Activated CD8-positive, alpha-beta T cell treated with anti-CD3 and anti-CD28 coated beads, Interleukin-2, amount 10 ng/mL, durations not matched to agents 7 days and 5 days (primary cell): ENCODE data around the gene FAM227B. TPM values are rescaled to one million over a fixed set of nuclear protein-coding genes. Genes with fewer than 3 reads are reported as not detected.
"Not testable (repeated sequence)": the region's sequence is repeated elsewhere in the genome, so short reads cannot be mapped to it uniquely, and the experiment has no call there.

Source experiments
- ATAC-seq: fragments of 150-1000 bp; cut with Tn5 transposase; one replicate; pipeline ENCODE4 v1.10.0; 2021; ENCODE audit warnings: moderate library complexity
- CTCF ChIA-PET: fragments of 350-600 bp; sonication (Branson Sonifier 250); formaldehyde crosslinking; loops from one replicate; lab custom pipeline; 2021; ENCODE audit warnings: antibody characterized with exemption; lab: Charles Lee
- POLR2A ChIA-PET: fragments of 350-600 bp; sonication (Branson Sonifier 250); formaldehyde crosslinking; loops from one replicate; lab custom pipeline; 2021; ENCODE audit warnings: antibody characterized with exemption; lab: Charles Lee
- DNase-seq: peaks from one replicate; pipeline ENCODE4 v3.0.0-alpha.2; 2020
- H3K27ac Mint-ChIP-seq: one replicate; pipeline ENCODE4 v1.8.0; 2021; ENCODE audit warnings: mild to moderate bottlenecking, mixed read lengths
- H3K27me3 Mint-ChIP-seq: one replicate; pipeline ENCODE4 v1.8.0; 2021; ENCODE audit warnings: low read depth, mixed read lengths
- H3K36me3 Mint-ChIP-seq: one replicate; pipeline ENCODE4 v1.8.0; 2021; ENCODE audit warnings: low read depth, mixed read lengths
- H3K4me1 Mint-ChIP-seq: one replicate; pipeline ENCODE4 v1.8.0; 2021; ENCODE audit warnings: low read depth, mixed read lengths
- H3K4me3 Mint-ChIP-seq: one replicate; pipeline ENCODE4 v1.8.0; 2021; ENCODE audit warnings: mild to moderate bottlenecking, mixed read lengths
- H3K9me3 Mint-ChIP-seq: one replicate; pipeline ENCODE4 v1.8.0; 2022; ENCODE audit warnings: mixed read lengths; ENCODE audit not compliant: insufficient read depth
- total RNA-seq, 2 experiments: library from RNA; stranded (reverse); gene quantifications; one replicate each; pipeline ENCODE4 v1.2.3, GENCODE V29; 2021

FAM227B gene
- total RNA-seq, 2 experiments from 2014 or later = 3.2 to 3.7 TPM

GRCh38 chr15:49424954-49425353, 195.7 kb downstream of the FAM227B start:
- Mint-ChIP-seq H3K27me3 (peaks cover 8% of the 10 kb centered on the region), H3K4me1 (peaks cover 3% of the 10 kb centered on the region), H3K27ac (no peak overlapping the region), H3K4me3 (no peak overlapping the region), H3K36me3 (no peaks in the 10 kb centered on the region), H3K9me3 (no peaks in the 10 kb centered on the region)
- ATAC-seq (no peak), DNase-seq (no peak)
- ChIA-PET POLR2A (no interaction called here), CTCF (interaction anchor here (0.7 kb wide), 1 partner anchor 190 kb away, joined by 3 read pairs; no protein-coding TSS in a partner anchor)

GRCh38 chr15:49423901-49424550, 196.6 kb downstream of the FAM227B start:
- H3K4me3 Mint-ChIP-seq = no peak overlapping the region
- CTCF ChIA-PET = no interaction called here
- no peaks in the 10 kb centered on the region for H3K36me3 Mint-ChIP-seq
- POLR2A ChIA-PET = no interaction called here
- H3K27ac Mint-ChIP-seq = no peak overlapping the region
- DNase-seq (no peak), ATAC-seq (no peak)
- no peaks in the 10 kb centered on the region for H3K9me3 Mint-ChIP-seq
- H3K27me3 Mint-ChIP-seq = peaks cover 8% of the 10 kb centered on the region
- peaks cover 3% of the 10 kb centered on the region for H3K4me1 Mint-ChIP-seq

GRCh38 chr15:49423021-49423420, 197.6 kb downstream of the FAM227B start, which contains the start of gene FGF7:
Gene FGF7, plus strand, starts transcription at chr15:49423242. Its CDS starts 1,056 bp downstream, at chr15:49424298.
- no peak for DNase-seq
- H3K36me3 Mint-ChIP-seq = no peaks in the 10 kb centered on the region
- CTCF ChIA-PET = interaction anchor here (0.8 to 4.5 kb wide), 15 partner anchors 25 to 723 kb away, joined by 3 to 96 read pairs (median 4); partner anchors contain the start of gene COPS2
- ATAC-seq = no peak
- H3K27ac Mint-ChIP-seq = no peak within 1 kb of the TSS
- H3K4me1 Mint-ChIP-seq = peaks cover 3% of the 10 kb centered on the region
- POLR2A ChIA-PET = no interaction called here
- H3K27me3 Mint-ChIP-seq = peaks cover 8% of the 10 kb centered on the region
- H3K4me3 Mint-ChIP-seq = no peak within 1 kb of the TSS
- no peaks in the 10 kb centered on the region for H3K9me3 Mint-ChIP-seq

GRCh38 chr15:49421991-49422390, 198.6 kb downstream of the FAM227B start:
- CTCF ChIA-PET = interaction anchor here (0.6 to 4.5 kb wide), 32 partner anchors 11 to 1063 kb away, joined by 3 to 96 read pairs (median 4); partner anchors contain the start of genes COPS2 and EID1
- H3K27ac Mint-ChIP-seq = peak overlapping the region; percentile 32
- ATAC-seq (no peak), DNase-seq (peak; percentile 48)
- H3K9me3 Mint-ChIP-seq = no peaks in the 10 kb centered on the region
- H3K4me1 Mint-ChIP-seq = peaks cover 3% of the 10 kb centered on the region
- no peaks in the 10 kb centered on the region for H3K36me3 Mint-ChIP-seq
- POLR2A ChIA-PET = interaction anchor here (1.5 kb wide), 1 partner anchor 186 kb away, joined by 4 read pairs; no protein-coding TSS in a partner anchor
- no peak overlapping the region for H3K4me3 Mint-ChIP-seq
- peaks cover 4% of the 10 kb centered on the region for H3K27me3 Mint-ChIP-seq

- no peaks in the 10 kb centered on the region for H3K9me3 Mint-ChIP-seq
- DNase-seq = no peak
- CTCF ChIA-PET = interaction anchor here (2.3 kb wide), 1 partner anchor 183 kb away, joined by 11 read pairs; no protein-coding TSS in a partner anchor
- no peaks in the 10 kb centered on the region for H3K36me3 Mint-ChIP-seq
- peaks cover 3% of the 10 kb centered on the region for H3K4me1 Mint-ChIP-seq
- POLR2A ChIA-PET = no interaction called here
- peaks cover 11% of the 10 kb centered on the region for H3K27me3 Mint-ChIP-seq
- no peak for ATAC-seq
- H3K4me3 Mint-ChIP-seq = no peak overlapping the region
- H3K27ac Mint-ChIP-seq = no peak overlapping the region
Observed at GRCh38 chr15:49418811-49419210, 201.8 kb downstream of the FAM227B start.

GRCh38 chr15:49415638-49416037, 205.0 kb downstream of the FAM227B start:
- DNase-seq (no peak), ATAC-seq (no peak)
- H3K4me1 Mint-ChIP-seq = no peaks in the 10 kb centered on the region
- H3K9me3 Mint-ChIP-seq = no peaks in the 10 kb centered on the region
- no peak overlapping the region for H3K4me3 Mint-ChIP-seq
- POLR2A ChIA-PET = no interaction called here
- H3K36me3 Mint-ChIP-seq = no peaks in the 10 kb centered on the region
- H3K27me3 Mint-ChIP-seq = peaks cover 16% of the 10 kb centered on the region
- H3K27ac Mint-ChIP-seq = no peak overlapping the region
- CTCF ChIA-PET = no interaction called here

GRCh38 chr15:49415149-49415548, 205.5 kb downstream of the FAM227B start:
- ATAC-seq = no peak
- Mint-ChIP-seq H3K36me3 (no peaks in the 10 kb centered on the region), H3K4me1 (no peaks in the 10 kb centered on the region), H3K9me3 (no peaks in the 10 kb centered on the region), H3K27ac (no peak overlapping the region), H3K27me3 (peaks cover 19% of the 10 kb centered on the region), H3K4me3 (no peak overlapping the region)
- POLR2A ChIA-PET = no interaction called here
- CTCF ChIA-PET = no interaction called here
- DNase-seq = no peak

GRCh38 chr15:49412797-49413196, 207.8 kb downstream of the FAM227B start:
- no peak overlapping the region for H3K4me3 Mint-ChIP-seq
- no peaks in the 10 kb centered on the region for H3K4me1 Mint-ChIP-seq
- peaks cover 25% of the 10 kb centered on the region for H3K27me3 Mint-ChIP-seq
- no peak overlapping the region for H3K27ac Mint-ChIP-seq
- ChIA-PET POLR2A (no interaction called here), CTCF (no interaction called here)
- H3K36me3 Mint-ChIP-seq = no peaks in the 10 kb centered on the region
- no peak for DNase-seq
- no peaks in the 10 kb centered on the region for H3K9me3 Mint-ChIP-seq
- ATAC-seq = no peak

- H3K4me1 Mint-ChIP-seq = no peaks in the 10 kb centered on the region
- no peak overlapping the region for H3K4me3 Mint-ChIP-seq
- H3K27ac Mint-ChIP-seq = no peak overlapping the region
- ChIA-PET CTCF (interaction anchor here (1.8 kb wide), 1 partner anchor 11 kb away, joined by 7 read pairs; no protein-coding TSS in a partner anchor), POLR2A (no interaction called here)
- ATAC-seq = no peak
- no peaks in the 10 kb centered on the region for H3K9me3 Mint-ChIP-seq
- DNase-seq = no peak
- H3K27me3 Mint-ChIP-seq = peaks cover 17% of the 10 kb centered on the region
- H3K36me3 Mint-ChIP-seq = no peaks in the 10 kb centered on the region
Observed at GRCh38 chr15:49410641-49411040, 210.0 kb downstream of the FAM227B start.

- ATAC-seq (no peak), DNase-seq (no peak)
- Mint-ChIP-seq H3K27me3 (peaks cover 20% of the 10 kb centered on the region), H3K4me1 (no peaks in the 10 kb centered on the region), H3K9me3 (no peaks in the 10 kb centered on the region), H3K27ac (no peak overlapping the region), H3K4me3 (no peak overlapping the region), H3K36me3 (no peaks in the 10 kb centered on the region)
- CTCF ChIA-PET = no interaction called here
- POLR2A ChIA-PET = no interaction called here
Observed at GRCh38 chr15:49406352-49407118, 214.1 kb downstream of the FAM227B start.

GRCh38 chr15:49402515-49403296, 217.9 kb downstream of the FAM227B start:
- H3K4me3 Mint-ChIP-seq, H3K9me3 Mint-ChIP-seq, H3K36me3 Mint-ChIP-seq, DNase-seq, H3K27me3 Mint-ChIP-seq, H3K27ac Mint-ChIP-seq, H3K4me1 Mint-ChIP-seq, ATAC-seq, POLR2A ChIA-PET: not testable (repeated sequence)
- CTCF ChIA-PET = interaction anchor here (0.8 to 1.2 kb wide), 2 partner anchors 166 to 168 kb away, joined by 3 read pairs; no protein-coding TSS in a partner anchor
